ENCODE measurements around the gene CRYGC. TPM values are rescaled to one million over a fixed set of nuclear protein-coding genes. Genes with fewer than 3 reads are reported as not detected.
"Not testable (repeated sequence)": the region's sequence is repeated elsewhere in the genome, so short reads cannot be mapped to it uniquely, and the experiment has no call there.

Gene CRYGC
- polyA plus RNA-seq, 3 donors, result not detected

GRCh38 chr2:208112969-208113368 lies 16.7 kb downstream of the CRYGC start:
- no peak for DNase-seq
- Mint-ChIP-seq H3K4me3 (no peak overlapping the region), H3K27me3 (ENCODE audit: low read depth in 3 of 3) (peaks cover 2 to 5% (median 4%) of the 10 kb centered on the region in 3 donors), H3K4me1 (peaks cover 6% of the 10 kb centered on the region), H3K36me3 (no peaks in the 10 kb centered on the region), H3K27ac (no peak overlapping the region), H3K9me3 (no peaks in the 10 kb centered on the region)
- 93% methylated on average over 3 of the region's 7 CpGs for WGBS (ENCODE audit: insufficient coverage)
- H3K79me2 ChIP-seq (ENCODE audit: insufficient read depth, low read length), result no peaks in the 10 kb centered on the region
- H3K27me3 ChIP-seq (ENCODE audit: control insufficient read depth in 2 of 2, insufficient read depth in 2 of 2, low read length in 2 of 2), result no peaks in the 10 kb centered on the region
- no peak overlapping the region for H3K4me3 ChIP-seq (replicated peaks in 1 of 3; ENCODE audit: low read depth in 2 of 3, low read length in 3 of 3)
- intact Hi-C loops (cut with micrococcal nuclease), result no loop called here
- no peaks in the 10 kb centered on the region for H3K9me3 ChIP-seq (replicated peaks in 1 of 2; ENCODE audit: control insufficient read depth in 1 of 2, insufficient read depth in 1 of 2, low read length in 2 of 2)
- TF ChIP-seq, protein P1, sequence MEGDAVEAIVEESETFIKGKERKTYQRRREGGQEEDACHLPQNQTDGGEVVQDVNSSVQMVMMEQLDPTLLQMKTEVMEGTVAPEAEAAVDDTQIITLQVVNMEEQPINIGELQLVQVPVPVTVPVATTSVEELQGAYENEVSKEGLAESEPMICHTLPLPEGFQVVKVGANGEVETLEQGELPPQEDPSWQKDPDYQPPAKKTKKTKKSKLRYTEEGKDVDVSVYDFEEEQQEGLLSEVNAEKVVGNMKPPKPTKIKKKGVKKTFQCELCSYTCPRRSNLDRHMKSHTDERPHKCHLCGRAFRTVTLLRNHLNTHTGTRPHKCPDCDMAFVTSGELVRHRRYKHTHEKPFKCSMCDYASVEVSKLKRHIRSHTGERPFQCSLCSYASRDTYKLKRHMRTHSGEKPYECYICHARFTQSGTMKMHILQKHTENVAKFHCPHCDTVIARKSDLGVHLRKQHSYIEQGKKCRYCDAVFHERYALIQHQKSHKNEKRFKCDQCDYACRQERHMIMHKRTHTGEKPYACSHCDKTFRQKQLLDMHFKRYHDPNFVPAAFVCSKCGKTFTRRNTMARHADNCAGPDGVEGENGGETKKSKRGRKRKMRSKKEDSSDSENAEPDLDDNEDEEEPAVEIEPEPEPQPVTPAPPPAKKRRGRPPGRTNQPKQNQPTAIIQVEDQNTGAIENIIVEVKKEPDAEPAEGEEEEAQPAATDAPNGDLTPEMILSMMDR (IDR thresholded peaks at IDR 0.05), result no peak
- no peak overlapping the region for H3K27ac ChIP-seq (ENCODE audit: low read depth in 1 of 2, low read length in 2 of 2)
- H3K9ac ChIP-seq (ENCODE audit: insufficient read depth, low read length, poor library complexity, severe bottlenecking), result no peak overlapping the region
- H3K36me3 ChIP-seq (replicated peaks in 1 of 2; ENCODE audit: control insufficient read depth in 1 of 2, insufficient read depth in 2 of 2, low read length in 2 of 2), result no peaks in the 10 kb centered on the region
- no peak overlapping the region for H2AFZ ChIP-seq (ENCODE audit: insufficient read depth, low read depth, low read length, poor library complexity, severe bottlenecking)
- no peaks in the 10 kb centered on the region for H4K20me1 ChIP-seq (ENCODE audit: insufficient read depth, low read length)
- H3K4me2 ChIP-seq (replicated peaks; ENCODE audit: extremely low read depth, low read length, poor library complexity, severe bottlenecking), result no peak overlapping the region
- no peaks in the 10 kb centered on the region for H3K4me1 ChIP-seq (ENCODE audit: control insufficient read depth in 1 of 2, insufficient read depth in 2 of 2, low read length in 2 of 2)

GRCh38 chr2:208112273-208112745 lies 17.3 kb downstream of the CRYGC start:
- H3K36me3 ChIP-seq (replicated peaks in 1 of 2; ENCODE audit: control insufficient read depth in 1 of 2, insufficient read depth in 2 of 2, low read length in 2 of 2); H3K79me2 ChIP-seq (ENCODE audit: insufficient read depth, low read length); H3K4me1 ChIP-seq (ENCODE audit: control insufficient read depth in 1 of 2, insufficient read depth in 2 of 2, low read length in 2 of 2); H3K27ac Mint-ChIP-seq; H3K4me3 ChIP-seq (replicated peaks in 1 of 3; ENCODE audit: low read depth in 2 of 3, low read length in 3 of 3); intact Hi-C loops (cut with micrococcal nuclease); H3K9me3 ChIP-seq (replicated peaks in 1 of 2; ENCODE audit: control insufficient read depth in 1 of 2, insufficient read depth in 1 of 2, low read length in 2 of 2); H3K9ac ChIP-seq (ENCODE audit: insufficient read depth, low read length, poor library complexity, severe bottlenecking); DNase-seq; H3K27ac ChIP-seq (ENCODE audit: low read depth in 1 of 2, low read length in 2 of 2); H3K27me3 Mint-ChIP-seq (ENCODE audit: low read depth in 3 of 3); H3K4me3 Mint-ChIP-seq; H4K20me1 ChIP-seq (ENCODE audit: insufficient read depth, low read length); H3K36me3 Mint-ChIP-seq; H3K4me1 Mint-ChIP-seq; H3K9me3 Mint-ChIP-seq; H3K27me3 ChIP-seq (ENCODE audit: control insufficient read depth in 2 of 2, insufficient read depth in 2 of 2, low read length in 2 of 2); H2AFZ ChIP-seq (ENCODE audit: insufficient read depth, low read depth, low read length, poor library complexity, severe bottlenecking): not testable (repeated sequence)
- WGBS (ENCODE audit: insufficient coverage), result 81% methylated on average over 22 of the region's 36 CpGs
- H3K4me2 ChIP-seq (replicated peaks; ENCODE audit: extremely low read depth, low read length, poor library complexity, severe bottlenecking), result peak overlapping the region; percentile 19
